ENCODE results near the gene ING3.

DNA sequence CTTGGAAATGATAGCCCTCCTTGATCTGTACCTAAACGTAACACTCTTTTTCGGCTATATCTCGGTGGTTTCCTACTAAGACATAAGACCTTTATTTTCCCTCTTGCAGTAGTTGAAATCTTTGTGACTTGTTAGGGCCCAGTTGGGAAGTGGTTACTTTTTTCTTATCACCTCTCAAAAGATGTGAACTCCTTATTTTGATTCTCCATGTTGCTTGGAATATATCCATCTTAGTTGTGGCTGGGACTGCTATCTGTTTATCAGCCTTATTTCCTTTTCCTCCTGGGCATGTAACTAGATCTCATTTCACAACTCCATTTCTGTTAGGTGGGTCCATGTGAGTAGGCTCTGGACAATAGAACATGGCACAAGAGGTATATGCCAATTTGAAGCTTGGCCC is 33.8 kb downstream of the ING3 start:
- TF ChIP-seq, protein P1, sequence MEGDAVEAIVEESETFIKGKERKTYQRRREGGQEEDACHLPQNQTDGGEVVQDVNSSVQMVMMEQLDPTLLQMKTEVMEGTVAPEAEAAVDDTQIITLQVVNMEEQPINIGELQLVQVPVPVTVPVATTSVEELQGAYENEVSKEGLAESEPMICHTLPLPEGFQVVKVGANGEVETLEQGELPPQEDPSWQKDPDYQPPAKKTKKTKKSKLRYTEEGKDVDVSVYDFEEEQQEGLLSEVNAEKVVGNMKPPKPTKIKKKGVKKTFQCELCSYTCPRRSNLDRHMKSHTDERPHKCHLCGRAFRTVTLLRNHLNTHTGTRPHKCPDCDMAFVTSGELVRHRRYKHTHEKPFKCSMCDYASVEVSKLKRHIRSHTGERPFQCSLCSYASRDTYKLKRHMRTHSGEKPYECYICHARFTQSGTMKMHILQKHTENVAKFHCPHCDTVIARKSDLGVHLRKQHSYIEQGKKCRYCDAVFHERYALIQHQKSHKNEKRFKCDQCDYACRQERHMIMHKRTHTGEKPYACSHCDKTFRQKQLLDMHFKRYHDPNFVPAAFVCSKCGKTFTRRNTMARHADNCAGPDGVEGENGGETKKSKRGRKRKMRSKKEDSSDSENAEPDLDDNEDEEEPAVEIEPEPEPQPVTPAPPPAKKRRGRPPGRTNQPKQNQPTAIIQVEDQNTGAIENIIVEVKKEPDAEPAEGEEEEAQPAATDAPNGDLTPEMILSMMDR (IDR thresholded peaks at IDR 0.05; ENCODE audit: control extremely low read depth in 1 of 3, insufficient read depth in 1 of 3, low read depth in 1 of 3, low read length in 3 of 3) = no peak
- TF ChIP-seq YY1 (IDR thresholded peaks at IDR 0.05; ENCODE audit: low read depth, low read length) (no peak), CBX8 (IDR thresholded peaks at IDR 0.05; ENCODE audit: borderline replicate concordance, low read depth, low read length) (no peak), BACH1 (IDR thresholded peaks at IDR 0.05; ENCODE audit: low read length) (no peak), RFX5 (IDR thresholded peaks at IDR 0.05; ENCODE audit: borderline replicate concordance, low read depth, low read length) (no peak), EGR1 (IDR thresholded peaks at IDR 0.05; ENCODE audit: borderline replicate concordance, low read depth, low read length) (no peak), TAF1 (IDR thresholded peaks at IDR 0.05; ENCODE audit: low read depth, low read length) (no peak), TAF7 (optimal IDR thresholded peaks at IDR 0.05; ENCODE audit: borderline replicate concordance, low read depth, low read length) (no peak)
